ENCODE data around the gene GUCY1A2.

Gene GUCY1A2

GRCh38 chr11:106996691-106997090 is 21.6 kb downstream of the GUCY1A2 start:
- Histone ChIP-seq H3K27me3 (ENCODE audit: control insufficient read depth, insufficient read depth, low read length) (no peaks in the 10 kb centered on the region), H3K4me3 (ENCODE audit: low read length) (no peak overlapping the region), H3K4me1 (ENCODE audit: control insufficient read depth, insufficient read depth, low read length) (no peaks in the 10 kb centered on the region)

GRCh38 chr11:106990331-106990730 is 27.9 kb downstream of the GUCY1A2 start:
- H3K4me3 ChIP-seq (ENCODE audit: low read length) = no peak overlapping the region
- H3K36me3 ChIP-seq (ENCODE audit: control insufficient read depth, insufficient read depth, low read length) = no peaks in the 10 kb centered on the region
- no peaks in the 10 kb centered on the region for H3K9me3 ChIP-seq (ENCODE audit: control insufficient read depth, low read length)
- no peak overlapping the region for H3K9ac ChIP-seq (ENCODE audit: low read length)
- no peaks in the 10 kb centered on the region for H3K4me1 ChIP-seq (ENCODE audit: control insufficient read depth, insufficient read depth, low read length)
- no peaks in the 10 kb centered on the region for H3K27me3 ChIP-seq (ENCODE audit: control insufficient read depth, insufficient read depth, low read length)

More at GRCh38 chr11:106996691-106997090, 21.6 kb downstream of the GUCY1A2 start:
- Histone ChIP-seq H3K36me3 (ENCODE audit: control insufficient read depth, insufficient read depth, low read length) (no peaks in the 10 kb centered on the region), H3K9ac (ENCODE audit: low read length) (no peak overlapping the region), H3K9me3 (ENCODE audit: control insufficient read depth, low read length) (no peaks in the 10 kb centered on the region)

DNA sequence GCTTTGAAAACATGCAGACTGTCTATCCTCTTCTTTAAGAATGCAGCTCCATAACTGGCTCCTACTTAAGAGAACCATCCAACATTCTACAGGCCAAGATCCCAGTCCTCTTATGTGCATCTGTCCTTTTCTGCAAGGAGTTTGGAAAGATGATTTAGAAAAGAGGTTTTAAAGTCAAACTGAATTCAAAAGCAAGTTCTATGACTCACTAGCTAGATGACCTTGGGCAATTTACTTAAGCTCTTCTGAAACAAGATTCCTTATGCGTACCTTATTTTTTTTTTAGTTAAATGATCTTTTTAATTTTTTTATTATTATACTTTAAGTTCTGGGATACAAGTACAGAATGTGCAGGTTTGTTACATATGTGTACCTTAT is 29.2 kb downstream of the GUCY1A2 start:
- Histone ChIP-seq H3K9me3 (ENCODE audit: control insufficient read depth, low read length) (no peaks in the 10 kb centered on the region), H3K27me3 (ENCODE audit: control insufficient read depth, insufficient read depth, low read length) (no peaks in the 10 kb centered on the region), H3K9ac (ENCODE audit: low read length) (no peak overlapping the region), H3K36me3 (ENCODE audit: control insufficient read depth, insufficient read depth, low read length) (no peaks in the 10 kb centered on the region), H3K4me3 (ENCODE audit: low read length) (no peak overlapping the region), H3K4me1 (ENCODE audit: control insufficient read depth, insufficient read depth, low read length) (no peaks in the 10 kb centered on the region)

GRCh38 chr11:106988151-106989077 is 29.9 kb downstream of the GUCY1A2 start:
- no peak overlapping the region for H3K9ac ChIP-seq (ENCODE audit: low read length)
- H3K4me1 ChIP-seq (ENCODE audit: control insufficient read depth, insufficient read depth, low read length) = no peaks in the 10 kb centered on the region
- no peaks in the 10 kb centered on the region for H3K27me3 ChIP-seq (ENCODE audit: control insufficient read depth, insufficient read depth, low read length)
- no peak overlapping the region for H3K4me3 ChIP-seq (ENCODE audit: low read length)
- no peaks in the 10 kb centered on the region for H3K9me3 ChIP-seq (ENCODE audit: control insufficient read depth, low read length)
- no peaks in the 10 kb centered on the region for H3K36me3 ChIP-seq (ENCODE audit: control insufficient read depth, insufficient read depth, low read length)

DNA sequence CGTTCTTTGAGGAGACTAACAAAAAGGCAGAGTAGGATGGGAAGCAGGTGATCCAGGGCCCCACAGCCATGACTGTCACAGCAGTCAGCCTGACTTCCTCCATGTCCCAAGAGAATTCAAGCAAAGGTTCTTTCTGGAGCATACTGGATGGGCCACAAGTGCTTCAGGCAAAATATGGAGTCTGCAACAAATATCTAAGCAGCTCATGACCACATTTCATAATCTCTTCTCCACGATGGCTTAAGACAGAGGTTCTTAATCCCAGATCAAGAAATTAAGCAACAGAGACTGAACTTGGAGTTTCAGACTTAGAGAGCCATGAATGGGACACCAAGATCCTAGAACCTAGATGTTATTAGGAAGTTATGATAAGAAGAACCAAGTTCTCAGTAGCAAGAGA is 31.6 kb downstream of the GUCY1A2 start:
- H3K36me3 ChIP-seq (ENCODE audit: control insufficient read depth, insufficient read depth, low read length) = no peaks in the 10 kb centered on the region
- no peaks in the 10 kb centered on the region for H3K9me3 ChIP-seq (ENCODE audit: control insufficient read depth, low read length)
- no peaks in the 10 kb centered on the region for H3K4me1 ChIP-seq (ENCODE audit: control insufficient read depth, insufficient read depth, low read length)
- no peak overlapping the region for H3K4me3 ChIP-seq (ENCODE audit: low read length)
- H3K27me3 ChIP-seq (ENCODE audit: control insufficient read depth, insufficient read depth, low read length) = no peaks in the 10 kb centered on the region
- no peak overlapping the region for H3K9ac ChIP-seq (ENCODE audit: low read length)

GRCh38 chr11:106986261-106986660 is 32.0 kb downstream of the GUCY1A2 start:
- Histone ChIP-seq H3K27me3 (ENCODE audit: control insufficient read depth, insufficient read depth, low read length) (no peaks in the 10 kb centered on the region), H3K4me3 (ENCODE audit: low read length) (no peak overlapping the region), H3K4me1 (ENCODE audit: control insufficient read depth, insufficient read depth, low read length) (no peaks in the 10 kb centered on the region), H3K9ac (ENCODE audit: low read length) (no peak overlapping the region), H3K36me3 (ENCODE audit: control insufficient read depth, insufficient read depth, low read length) (no peaks in the 10 kb centered on the region), H3K9me3 (ENCODE audit: control insufficient read depth, low read length) (no peaks in the 10 kb centered on the region)

- Histone ChIP-seq H3K9ac (ENCODE audit: low read length) (no peak overlapping the region), H3K9me3 (ENCODE audit: control insufficient read depth, low read length) (no peaks in the 10 kb centered on the region), H3K4me1 (ENCODE audit: control insufficient read depth, insufficient read depth, low read length) (no peaks in the 10 kb centered on the region)
Measured at GRCh38 chr11:106983991-106984390, 34.3 kb downstream of the GUCY1A2 start.

GRCh38 chr11:106983261-106983660 is 35.0 kb downstream of the GUCY1A2 start:
- Histone ChIP-seq H3K4me1 (ENCODE audit: control insufficient read depth, insufficient read depth, low read length) (no peaks in the 10 kb centered on the region), H3K9me3 (ENCODE audit: control insufficient read depth, low read length) (no peaks in the 10 kb centered on the region), H3K27me3 (ENCODE audit: control insufficient read depth, insufficient read depth, low read length) (no peaks in the 10 kb centered on the region), H3K9ac (ENCODE audit: low read length) (no peak overlapping the region), H3K4me3 (ENCODE audit: low read length) (no peak overlapping the region), H3K36me3 (ENCODE audit: control insufficient read depth, insufficient read depth, low read length) (no peaks in the 10 kb centered on the region)

More at GRCh38 chr11:106983991-106984390, 34.3 kb downstream of the GUCY1A2 start:
- Histone ChIP-seq H3K36me3 (ENCODE audit: control insufficient read depth, insufficient read depth, low read length) (no peaks in the 10 kb centered on the region), H3K27me3 (ENCODE audit: control insufficient read depth, insufficient read depth, low read length) (no peaks in the 10 kb centered on the region), H3K4me3 (ENCODE audit: low read length) (no peak overlapping the region)

DNA sequence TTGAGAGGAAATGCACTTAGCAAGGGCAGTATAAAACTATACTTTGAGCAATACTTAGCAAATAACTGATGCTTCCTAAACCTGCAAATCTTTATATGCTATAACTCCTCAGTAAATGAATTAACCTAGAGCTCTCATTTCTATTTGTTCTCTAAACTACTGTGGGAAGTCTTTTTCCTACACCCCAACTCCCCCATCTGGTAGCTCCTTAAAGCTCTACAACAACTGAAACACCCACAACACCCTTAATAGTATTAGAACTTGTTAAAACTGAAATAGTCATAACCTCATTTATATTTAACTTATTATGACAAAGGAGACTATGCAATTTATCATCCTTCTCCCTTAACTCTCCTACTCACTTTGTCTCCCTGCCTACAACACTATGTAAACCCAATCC is 43.4 kb downstream of the GUCY1A2 start:
- Histone ChIP-seq H3K36me3 (ENCODE audit: control insufficient read depth, insufficient read depth, low read length) (no peaks in the 10 kb centered on the region), H3K9me3 (ENCODE audit: control insufficient read depth, low read length) (no peaks in the 10 kb centered on the region), H3K9ac (ENCODE audit: low read length) (no peak overlapping the region), H3K4me3 (ENCODE audit: low read length) (no peak overlapping the region), H3K27me3 (ENCODE audit: control insufficient read depth, insufficient read depth, low read length) (no peaks in the 10 kb centered on the region), H3K4me1 (ENCODE audit: control insufficient read depth, insufficient read depth, low read length) (no peaks in the 10 kb centered on the region)

DNA sequence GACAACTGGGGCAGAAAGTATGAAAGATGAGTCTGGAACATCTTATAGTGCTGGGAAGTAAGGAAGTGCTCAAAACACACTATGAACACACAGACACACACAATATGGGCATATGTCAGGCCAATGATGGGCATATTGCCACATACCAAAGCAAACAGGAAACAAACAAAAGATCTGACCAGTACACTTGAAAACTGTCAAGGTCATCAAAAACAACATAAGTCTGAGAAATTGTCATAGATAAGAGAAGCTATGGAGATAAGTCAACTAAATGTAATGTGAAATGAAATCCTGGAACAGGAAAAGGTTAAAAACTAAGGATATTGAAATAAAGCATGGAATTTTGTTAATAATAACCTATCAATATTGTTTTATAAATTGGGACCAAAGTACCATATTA is 46.4 kb downstream of the GUCY1A2 start:
- no peaks in the 10 kb centered on the region for H3K27me3 ChIP-seq (ENCODE audit: control insufficient read depth, insufficient read depth, low read length)
- H3K4me1 ChIP-seq (ENCODE audit: control insufficient read depth, insufficient read depth, low read length) = no peaks in the 10 kb centered on the region
- no peak overlapping the region for H3K4me3 ChIP-seq (ENCODE audit: low read length)
- no peak overlapping the region for H3K9ac ChIP-seq (ENCODE audit: low read length)
- H3K36me3 ChIP-seq (ENCODE audit: control insufficient read depth, insufficient read depth, low read length) = no peaks in the 10 kb centered on the region
- H3K9me3 ChIP-seq (ENCODE audit: control insufficient read depth, low read length) = no peaks in the 10 kb centered on the region

GRCh38 chr11:106969644-106970355 is 48.5 kb downstream of the GUCY1A2 start:
- Histone ChIP-seq H3K9me3 (ENCODE audit: control insufficient read depth, low read length) (no peaks in the 10 kb centered on the region), H3K9ac (ENCODE audit: low read length) (no peak overlapping the region)

GRCh38 chr11:106962995-106963394 is 55.3 kb downstream of the GUCY1A2 start:
- Histone ChIP-seq H3K36me3 (ENCODE audit: control insufficient read depth, insufficient read depth, low read length) (no peaks in the 10 kb centered on the region), H3K9ac (ENCODE audit: low read length) (no peak overlapping the region)

More at GRCh38 chr11:106969644-106970355, 48.5 kb downstream of the GUCY1A2 start:
- H3K36me3 ChIP-seq (ENCODE audit: control insufficient read depth, insufficient read depth, low read length) = no peaks in the 10 kb centered on the region
- H3K27me3 ChIP-seq (ENCODE audit: control insufficient read depth, insufficient read depth, low read length) = no peaks in the 10 kb centered on the region
- H3K4me1 ChIP-seq (ENCODE audit: control insufficient read depth, insufficient read depth, low read length) = no peaks in the 10 kb centered on the region
- no peak overlapping the region for H3K4me3 ChIP-seq (ENCODE audit: low read length)

More at GRCh38 chr11:106962995-106963394, 55.3 kb downstream of the GUCY1A2 start:
- Histone ChIP-seq H3K27me3 (ENCODE audit: control insufficient read depth, insufficient read depth, low read length) (no peaks in the 10 kb centered on the region), H3K9me3 (ENCODE audit: control insufficient read depth, low read length) (no peaks in the 10 kb centered on the region), H3K4me1 (ENCODE audit: control insufficient read depth, insufficient read depth, low read length) (no peaks in the 10 kb centered on the region), H3K4me3 (ENCODE audit: low read length) (no peak overlapping the region)
